Activated naive CD8-positive, alpha-beta T cell treated with anti-CD3 and anti-CD28 coated beads, Interleukin-2, amount 50 U/mL, for 24 hours (primary cell): ENCODE measurements around the gene SERINC4.

Experiments used
- ATAC-seq: fragments of 150-1000 bp; cut with Tn5 transposase; one replicate; pipeline ENCODE4 v1.10.0; 2021
- DNase-seq: peaks from one replicate; pipeline ENCODE4 v3.0.0; 2021
- H3K27ac Mint-ChIP-seq: one replicate; pipeline ENCODE4 v1.8.0; 2021; ENCODE audit warnings: mild to moderate bottlenecking, mixed read lengths
- H3K27me3 Mint-ChIP-seq: one replicate; pipeline ENCODE4 v1.8.0; 2021; ENCODE audit warnings: mixed read lengths
- H3K36me3 Mint-ChIP-seq: one replicate; pipeline ENCODE4 v1.8.0; 2021; ENCODE audit warnings: low read depth, mixed read lengths
- H3K4me1 Mint-ChIP-seq: one replicate; pipeline ENCODE4 v1.8.0; 2021; ENCODE audit warnings: mixed read lengths
- H3K4me3 Mint-ChIP-seq: one replicate; pipeline ENCODE4 v1.8.0; 2021; ENCODE audit warnings: mild to moderate bottlenecking, moderate library complexity, mixed read lengths
- H3K9me3 Mint-ChIP-seq: one replicate; pipeline ENCODE4 v1.8.0; 2021; ENCODE audit warnings: mixed read lengths

Gene SERINC4

DNA sequence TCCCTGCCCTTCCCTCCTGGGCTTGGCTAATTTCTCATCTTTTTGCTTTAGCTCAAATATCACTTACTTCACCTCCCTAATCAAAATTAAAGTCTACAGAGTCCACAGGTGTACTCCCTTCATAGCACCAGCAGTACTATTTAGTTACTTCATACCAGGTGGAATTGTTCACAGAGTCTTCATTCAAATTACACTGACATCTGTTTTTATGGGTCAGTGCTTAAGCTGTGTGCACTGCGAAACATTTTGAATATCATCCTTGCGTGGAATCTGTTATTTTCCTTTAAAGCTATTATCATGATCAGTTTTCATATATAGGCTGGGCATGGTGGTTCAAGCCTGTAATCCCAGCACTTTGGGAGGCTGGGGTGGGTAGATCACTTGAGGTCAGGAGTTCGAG, 10.6 kb downstream of the SERINC4 start:
- ATAC-seq (no peak), DNase-seq (no peak)
- peaks cover 25% of the 10 kb centered on the region for H3K4me1 Mint-ChIP-seq
- no peak overlapping the region for H3K27ac Mint-ChIP-seq
- H3K4me3 Mint-ChIP-seq: no peak overlapping the region
- peaks cover 14% of the 10 kb centered on the region for H3K36me3 Mint-ChIP-seq
- H3K9me3 Mint-ChIP-seq: no peaks in the 10 kb centered on the region
- H3K27me3 Mint-ChIP-seq: no peaks in the 10 kb centered on the region

GRCh38 chr15:43779016-43779415, 21.0 kb downstream of the SERINC4 start:
- no peak overlapping the region for H3K4me3 Mint-ChIP-seq
- ATAC-seq (no peak), DNase-seq (no peak)
- H3K4me1 Mint-ChIP-seq: peaks cover 33% of the 10 kb centered on the region
- no peaks in the 10 kb centered on the region for H3K27me3 Mint-ChIP-seq
- H3K9me3 Mint-ChIP-seq: no peaks in the 10 kb centered on the region
- peak overlapping the region; percentile 34 for H3K27ac Mint-ChIP-seq
- peaks cover 2% of the 10 kb centered on the region for H3K36me3 Mint-ChIP-seq

GRCh38 chr15:43777267-43777914, 22.6 kb downstream of the SERINC4 start:
- peak; percentile 90 for DNase-seq
- peaks cover 33% of the 10 kb centered on the region for H3K4me1 Mint-ChIP-seq

DNA sequence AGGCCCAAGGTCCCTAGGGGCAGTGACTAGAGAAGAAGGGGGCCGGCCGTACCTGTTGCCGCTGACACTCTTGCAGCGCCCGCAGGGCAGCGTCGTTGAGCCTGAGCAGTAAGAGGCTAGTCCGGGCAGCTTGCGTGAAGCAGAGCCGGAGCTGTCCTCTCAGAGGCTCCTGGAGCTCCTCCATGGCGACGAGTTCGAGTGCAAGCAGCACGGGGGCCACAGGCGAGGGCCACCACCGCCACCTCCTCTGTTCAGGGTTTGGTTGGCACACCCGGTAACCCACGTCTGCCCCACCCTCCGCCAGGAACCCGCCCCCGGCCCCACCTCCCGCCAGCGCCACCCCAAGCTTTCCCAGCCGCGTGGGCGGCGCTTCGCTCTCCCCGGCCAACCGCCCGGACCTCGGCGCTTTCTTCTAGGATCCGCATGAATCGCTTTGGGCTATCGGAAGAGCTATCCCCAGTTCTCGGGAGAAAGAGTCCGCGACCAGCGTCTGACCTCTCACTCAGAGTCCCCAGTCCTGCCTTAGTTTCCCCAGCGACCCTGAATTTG, 23.2 kb downstream of the SERINC4 start, which contains the start of gene ELL3:
Gene ELL3, minus strand, starts transcription at position 249 of the 549 bp plus-strand sequence. Its CDS starts 65 bp downstream, at position 184.
- no peaks in the 10 kb centered on the region for H3K27me3 Mint-ChIP-seq
- DNase-seq (peak; percentile 80), ATAC-seq (peak; percentile 65)
- peaks cover 16% of the 10 kb centered on the region for H3K36me3 Mint-ChIP-seq
- H3K4me1 Mint-ChIP-seq: peaks cover 33% of the 10 kb centered on the region
- peak within 1 kb of the TSS; percentile 83 for H3K4me3 Mint-ChIP-seq
- H3K27ac Mint-ChIP-seq: peak within 1 kb of the TSS; percentile 83
- H3K9me3 Mint-ChIP-seq: no peaks in the 10 kb centered on the region

More at GRCh38 chr15:43777267-43777914, 22.6 kb downstream of the SERINC4 start:
- Mint-ChIP-seq H3K36me3 (peaks cover 12% of the 10 kb centered on the region), H3K9me3 (no peaks in the 10 kb centered on the region), H3K27me3 (no peaks in the 10 kb centered on the region), H3K4me3 (peak overlapping the region; percentile 83), H3K27ac (peak overlapping the region; percentile 83)
- peak; percentile 89 for ATAC-seq

DNA sequence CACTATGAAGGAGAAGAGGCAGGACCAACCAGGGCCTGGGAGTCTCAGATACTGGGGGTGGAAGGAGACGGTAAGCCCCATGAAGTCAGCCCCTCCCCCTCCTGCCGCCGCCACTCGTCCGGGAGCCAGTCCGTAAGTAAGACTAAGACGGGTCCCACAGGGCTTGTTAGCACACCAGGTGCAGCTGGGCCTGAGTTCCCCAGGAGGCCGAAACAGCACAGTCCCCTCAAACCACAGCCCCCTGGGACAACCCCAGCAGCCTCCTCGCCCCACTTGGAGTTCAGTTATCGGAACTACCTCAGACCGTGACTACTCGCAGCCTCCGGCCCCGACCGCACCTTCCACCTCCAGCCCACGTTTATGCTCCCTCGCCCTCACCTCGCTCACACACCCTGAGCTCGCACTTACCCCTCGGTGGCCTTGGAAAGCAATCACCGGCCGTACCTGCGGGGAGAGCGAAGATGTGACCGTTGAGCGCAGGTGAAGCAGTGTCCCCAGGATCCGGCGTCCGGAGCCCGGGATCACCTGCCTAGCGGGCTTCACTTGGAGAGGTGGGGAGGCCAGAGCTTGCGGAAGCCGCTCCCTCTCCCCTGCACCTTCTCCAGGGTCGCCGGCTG, 23.8 kb downstream of the SERINC4 start:
- Mint-ChIP-seq H3K36me3 (peaks cover 21% of the 10 kb centered on the region), H3K9me3 (no peaks in the 10 kb centered on the region), H3K4me3 (peak overlapping the region; percentile 83), H3K4me1 (peaks cover 33% of the 10 kb centered on the region), H3K27ac (peak overlapping the region; percentile 83), H3K27me3 (no peaks in the 10 kb centered on the region)
- ATAC-seq (peak; percentile 5), DNase-seq (peak; percentile 49)

DNA sequence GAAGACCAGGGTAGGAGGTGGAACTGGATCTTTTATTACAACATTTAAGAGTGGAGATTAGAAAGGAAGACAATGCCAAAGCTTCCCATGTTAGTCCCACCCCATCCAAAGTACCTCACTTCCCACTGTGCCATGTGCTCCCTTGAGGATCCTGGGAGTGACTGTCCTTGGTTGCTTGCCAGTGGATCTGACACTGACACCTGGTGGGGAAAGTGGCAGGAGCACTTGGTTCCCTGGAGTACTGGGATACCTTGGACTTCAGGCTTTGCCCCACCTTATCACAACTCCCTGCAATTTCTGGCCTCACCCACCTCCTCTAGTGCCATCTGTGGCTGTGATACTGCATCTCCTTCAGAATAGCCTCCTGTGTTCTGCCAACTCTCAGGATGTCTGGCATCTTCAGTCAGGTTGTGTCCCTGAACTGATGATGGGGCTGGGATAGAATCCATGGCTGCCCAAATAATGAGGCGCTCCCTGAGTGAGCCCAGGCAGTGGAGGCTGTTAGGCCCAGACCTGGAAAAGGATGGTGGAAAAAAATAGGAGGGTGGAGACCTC, 24.5 kb downstream of the SERINC4 start:
- Mint-ChIP-seq H3K4me1 (peaks cover 33% of the 10 kb centered on the region), H3K9me3 (no peaks in the 10 kb centered on the region), H3K36me3 (peaks cover 27% of the 10 kb centered on the region), H3K27me3 (no peaks in the 10 kb centered on the region), H3K4me3 (peak overlapping the region; percentile 83), H3K27ac (peak overlapping the region; percentile 83)
- no peak for ATAC-seq
- DNase-seq: no peak

- ATAC-seq: no peak
- no peak overlapping the region for H3K4me3 Mint-ChIP-seq
These were observed 26.0 kb downstream of the SERINC4 start for GRCh38 chr15:43774062-43774461.

DNA sequence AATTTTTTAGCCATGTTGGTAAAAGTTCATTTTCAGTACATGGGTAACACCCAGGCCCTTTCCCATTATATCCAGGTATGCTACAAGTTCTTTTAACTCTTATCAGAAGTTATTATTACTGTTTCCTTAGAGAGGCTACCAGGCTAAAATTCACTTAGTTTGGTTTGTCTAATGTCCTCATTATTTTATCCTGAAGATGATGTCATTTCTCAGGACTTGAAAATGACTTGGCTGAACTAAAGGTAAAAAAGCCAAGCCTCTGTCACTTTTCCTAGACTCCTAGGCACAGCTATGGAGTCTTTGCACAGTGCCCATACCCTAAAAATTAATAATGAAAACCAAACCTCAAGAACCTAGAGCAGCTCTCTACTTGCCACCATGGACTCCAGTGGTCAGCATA, 27.4 kb downstream of the SERINC4 start:
- Mint-ChIP-seq H3K36me3 (peaks cover 50% of the 10 kb centered on the region), H3K4me3 (no peak overlapping the region), H3K9me3 (no peaks in the 10 kb centered on the region), H3K27me3 (no peaks in the 10 kb centered on the region), H3K27ac (no peak overlapping the region), H3K4me1 (peaks cover 20% of the 10 kb centered on the region)
- ATAC-seq: no peak
- DNase-seq: no peak

More at GRCh38 chr15:43774062-43774461, 26.0 kb downstream of the SERINC4 start:
- Mint-ChIP-seq H3K27me3 (no peaks in the 10 kb centered on the region), H3K36me3 (peaks cover 41% of the 10 kb centered on the region), H3K4me1 (peaks cover 31% of the 10 kb centered on the region), H3K27ac (no peak overlapping the region), H3K9me3 (no peaks in the 10 kb centered on the region)
- no peak for DNase-seq

DNA sequence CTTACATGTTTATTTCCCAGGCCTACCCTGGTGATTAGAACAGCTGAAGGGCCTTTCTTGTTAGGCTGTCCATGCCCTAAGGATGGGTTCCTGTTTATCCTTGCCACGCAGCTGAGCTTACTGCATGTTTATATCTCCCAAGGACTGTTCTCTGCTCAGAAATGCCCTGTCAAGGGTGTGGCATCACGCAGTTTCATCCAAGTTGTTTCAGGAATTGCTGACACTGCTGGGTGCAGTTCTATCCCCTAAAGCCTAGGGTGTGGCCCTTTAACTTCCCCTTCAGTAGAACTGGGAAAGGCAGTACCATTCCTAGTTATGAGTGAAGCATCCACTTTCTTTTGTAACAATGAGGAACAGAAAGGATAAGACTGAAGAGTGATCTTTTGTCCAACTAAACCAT, 28.2 kb downstream of the SERINC4 start:
- Mint-ChIP-seq H3K4me1 (peaks cover 13% of the 10 kb centered on the region), H3K9me3 (no peaks in the 10 kb centered on the region), H3K4me3 (no peak overlapping the region), H3K27ac (no peak overlapping the region), H3K27me3 (no peaks in the 10 kb centered on the region), H3K36me3 (peaks cover 54% of the 10 kb centered on the region)
- DNase-seq (no peak), ATAC-seq (no peak)

DNA sequence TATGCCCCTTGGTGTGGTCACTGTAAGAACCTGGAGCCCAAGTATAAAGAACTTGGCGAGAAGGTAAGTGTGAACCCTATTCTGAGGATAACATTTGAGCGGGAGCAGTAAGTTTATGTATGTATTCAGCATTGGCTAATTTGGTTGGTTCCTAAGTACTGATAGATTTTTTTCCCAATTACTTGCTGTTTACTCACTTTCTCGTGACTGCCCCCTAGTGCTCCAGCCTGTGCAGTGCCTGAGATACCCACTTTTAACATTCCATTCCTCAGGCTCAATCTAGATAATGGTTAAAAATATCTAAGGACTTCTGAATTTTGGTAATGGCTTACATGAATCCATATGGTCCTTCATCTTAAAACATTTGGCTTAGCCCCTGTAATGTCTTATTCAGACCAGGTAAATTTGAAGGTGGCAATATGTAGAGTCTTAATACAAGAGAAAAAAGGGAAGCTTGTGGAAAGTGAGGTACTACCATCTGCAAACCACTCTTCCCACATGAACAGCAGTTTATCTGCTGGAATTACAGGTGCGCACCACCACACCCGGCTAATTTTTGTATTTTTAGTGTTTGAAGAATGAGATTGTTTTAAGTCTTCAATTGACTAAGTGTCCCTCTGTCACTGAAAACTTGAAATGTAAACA, 30.3 kb downstream of the SERINC4 start:
- DNase-seq: peak; percentile 70

GRCh38 chr15:43763819-43764446, 36.1 kb downstream of the SERINC4 start:
- DNase-seq: no peak
- Mint-ChIP-seq H3K36me3 (peaks cover 61% of the 10 kb centered on the region), H3K27ac (peak overlapping the region; percentile 61)

More for the DNA sequence above, 30.3 kb downstream of the SERINC4 start:
- Mint-ChIP-seq H3K4me3 (no peak overlapping the region), H3K36me3 (peaks cover 72% of the 10 kb centered on the region), H3K9me3 (no peaks in the 10 kb centered on the region), H3K27ac (no peak overlapping the region), H3K27me3 (no peaks in the 10 kb centered on the region), H3K4me1 (no peaks in the 10 kb centered on the region)
- peak; percentile 58 for ATAC-seq

GRCh38 chr15:43762824-43763223, 37.2 kb downstream of the SERINC4 start:
- H3K36me3 Mint-ChIP-seq: peaks cover 60% of the 10 kb centered on the region
- no peak for DNase-seq
- ATAC-seq: no peak
- H3K9me3 Mint-ChIP-seq: no peaks in the 10 kb centered on the region
- H3K27me3 Mint-ChIP-seq: no peaks in the 10 kb centered on the region
- no peak overlapping the region for H3K27ac Mint-ChIP-seq
- no peaks in the 10 kb centered on the region for H3K4me1 Mint-ChIP-seq
- H3K4me3 Mint-ChIP-seq: no peak overlapping the region

More at GRCh38 chr15:43763819-43764446, 36.1 kb downstream of the SERINC4 start:
- no peak for ATAC-seq
- H3K4me1 Mint-ChIP-seq: no peaks in the 10 kb centered on the region
- H3K27me3 Mint-ChIP-seq: no peaks in the 10 kb centered on the region
- H3K9me3 Mint-ChIP-seq: no peaks in the 10 kb centered on the region
- no peak overlapping the region for H3K4me3 Mint-ChIP-seq

DNA sequence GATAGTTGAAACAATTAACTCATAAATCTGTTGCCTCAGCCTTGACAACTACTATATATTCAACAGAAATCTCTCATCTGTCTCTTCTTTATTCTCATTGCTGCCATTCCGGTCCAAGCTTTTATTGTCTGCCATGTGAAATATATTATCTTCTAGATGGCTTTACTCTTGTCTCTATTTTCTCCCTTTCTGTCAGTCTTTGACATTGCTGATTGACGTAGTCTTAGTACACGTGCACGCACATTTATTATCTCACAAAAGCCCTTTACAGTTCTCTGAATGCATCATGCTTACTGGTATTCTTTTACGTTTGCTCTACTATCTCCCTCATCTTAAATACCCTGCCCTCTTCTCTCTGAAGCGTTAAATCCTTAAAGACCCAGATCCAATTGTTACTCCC, 48.1 kb downstream of the SERINC4 start:
- Mint-ChIP-seq H3K4me3 (peak overlapping the region; percentile 2), H3K36me3 (peaks cover 66% of the 10 kb centered on the region), H3K4me1 (peaks cover 47% of the 10 kb centered on the region), H3K27ac (peak overlapping the region; percentile 39), H3K9me3 (no peaks in the 10 kb centered on the region), H3K27me3 (no peaks in the 10 kb centered on the region)
- DNase-seq (no peak), ATAC-seq (no peak)
